HepG2 (cell line): ENCODE data around the gene SCT.

ENCODE experiments used
- ATF7 ChIP-seq, 2 experiments: fragments of 450-650 bp in 1 of 2; sonication (generic) in 1 of 2; formaldehyde crosslinking in 1 of 2; IDR thresholded peaks; 2 replicates each; pipeline versions ENCODE4 v1.4.0 to v1.6.1; 2016 to 2020; ENCODE audit warnings: antibody characterized with exemption in 1 of 2, mild to moderate bottlenecking in 1 of 2, missing genetic modification reagents in 1 of 2
- ZKSCAN1 ChIP-seq: fragments of 150-350 bp; IDR thresholded peaks from 2 replicates; pipeline ENCODE4 v1.6.1; 2014; ENCODE audit warnings: low read length
- TF ChIP-seq, protein P1 (sequence below): sonication (generic); formaldehyde crosslinking; IDR thresholded peaks from 2 replicates; pipeline ENCODE4 v1.5.0; 2020; ENCODE audit warnings: mild to moderate bottlenecking, missing genetic modification reagents, moderate library complexity
- TF ChIP-seq, protein P2 (sequence below), 2 experiments: IDR thresholded peaks; 2 replicates each; pipeline ENCODE4 v1.6.1; 2011 to 2012; ENCODE audit warnings: low read length in 2 of 2, borderline replicate concordance in 1 of 2, low read depth in 1 of 2, mild to moderate bottlenecking in 1 of 2, moderate library complexity in 1 of 2

GRCh38 chr11:595400-595799, 31.6 kb downstream of the SCT start:
- TF ChIP-seq ATF7 (IDR thresholded peaks at IDR 0.05) (no peak), ATF7 (CRISPR knock-in tag; IDR thresholded peaks at IDR 0.05) (no peak), ZKSCAN1 (no peak)
- TF ChIP-seq, protein P1, sequence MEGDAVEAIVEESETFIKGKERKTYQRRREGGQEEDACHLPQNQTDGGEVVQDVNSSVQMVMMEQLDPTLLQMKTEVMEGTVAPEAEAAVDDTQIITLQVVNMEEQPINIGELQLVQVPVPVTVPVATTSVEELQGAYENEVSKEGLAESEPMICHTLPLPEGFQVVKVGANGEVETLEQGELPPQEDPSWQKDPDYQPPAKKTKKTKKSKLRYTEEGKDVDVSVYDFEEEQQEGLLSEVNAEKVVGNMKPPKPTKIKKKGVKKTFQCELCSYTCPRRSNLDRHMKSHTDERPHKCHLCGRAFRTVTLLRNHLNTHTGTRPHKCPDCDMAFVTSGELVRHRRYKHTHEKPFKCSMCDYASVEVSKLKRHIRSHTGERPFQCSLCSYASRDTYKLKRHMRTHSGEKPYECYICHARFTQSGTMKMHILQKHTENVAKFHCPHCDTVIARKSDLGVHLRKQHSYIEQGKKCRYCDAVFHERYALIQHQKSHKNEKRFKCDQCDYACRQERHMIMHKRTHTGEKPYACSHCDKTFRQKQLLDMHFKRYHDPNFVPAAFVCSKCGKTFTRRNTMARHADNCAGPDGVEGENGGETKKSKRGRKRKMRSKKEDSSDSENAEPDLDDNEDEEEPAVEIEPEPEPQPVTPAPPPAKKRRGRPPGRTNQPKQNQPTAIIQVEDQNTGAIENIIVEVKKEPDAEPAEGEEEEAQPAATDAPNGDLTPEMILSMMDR: no peak
- TF ChIP-seq, protein P2, sequence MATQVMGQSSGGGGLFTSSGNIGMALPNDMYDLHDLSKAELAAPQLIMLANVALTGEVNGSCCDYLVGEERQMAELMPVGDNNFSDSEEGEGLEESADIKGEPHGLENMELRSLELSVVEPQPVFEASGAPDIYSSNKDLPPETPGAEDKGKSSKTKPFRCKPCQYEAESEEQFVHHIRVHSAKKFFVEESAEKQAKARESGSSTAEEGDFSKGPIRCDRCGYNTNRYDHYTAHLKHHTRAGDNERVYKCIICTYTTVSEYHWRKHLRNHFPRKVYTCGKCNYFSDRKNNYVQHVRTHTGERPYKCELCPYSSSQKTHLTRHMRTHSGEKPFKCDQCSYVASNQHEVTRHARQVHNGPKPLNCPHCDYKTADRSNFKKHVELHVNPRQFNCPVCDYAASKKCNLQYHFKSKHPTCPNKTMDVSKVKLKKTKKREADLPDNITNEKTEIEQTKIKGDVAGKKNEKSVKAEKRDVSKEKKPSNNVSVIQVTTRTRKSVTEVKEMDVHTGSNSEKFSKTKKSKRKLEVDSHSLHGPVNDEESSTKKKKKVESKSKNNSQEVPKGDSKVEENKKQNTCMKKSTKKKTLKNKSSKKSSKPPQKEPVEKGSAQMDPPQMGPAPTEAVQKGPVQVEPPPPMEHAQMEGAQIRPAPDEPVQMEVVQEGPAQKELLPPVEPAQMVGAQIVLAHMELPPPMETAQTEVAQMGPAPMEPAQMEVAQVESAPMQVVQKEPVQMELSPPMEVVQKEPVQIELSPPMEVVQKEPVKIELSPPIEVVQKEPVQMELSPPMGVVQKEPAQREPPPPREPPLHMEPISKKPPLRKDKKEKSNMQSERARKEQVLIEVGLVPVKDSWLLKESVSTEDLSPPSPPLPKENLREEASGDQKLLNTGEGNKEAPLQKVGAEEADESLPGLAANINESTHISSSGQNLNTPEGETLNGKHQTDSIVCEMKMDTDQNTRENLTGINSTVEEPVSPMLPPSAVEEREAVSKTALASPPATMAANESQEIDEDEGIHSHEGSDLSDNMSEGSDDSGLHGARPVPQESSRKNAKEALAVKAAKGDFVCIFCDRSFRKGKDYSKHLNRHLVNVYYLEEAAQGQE (IDR thresholded peaks at IDR 0.05; ENCODE audit: borderline replicate concordance in 1 of 2, low read depth in 1 of 2, low read length in 2 of 2): no peak
